Measurements from ENCODE around the gene SMYD3.

DNA sequence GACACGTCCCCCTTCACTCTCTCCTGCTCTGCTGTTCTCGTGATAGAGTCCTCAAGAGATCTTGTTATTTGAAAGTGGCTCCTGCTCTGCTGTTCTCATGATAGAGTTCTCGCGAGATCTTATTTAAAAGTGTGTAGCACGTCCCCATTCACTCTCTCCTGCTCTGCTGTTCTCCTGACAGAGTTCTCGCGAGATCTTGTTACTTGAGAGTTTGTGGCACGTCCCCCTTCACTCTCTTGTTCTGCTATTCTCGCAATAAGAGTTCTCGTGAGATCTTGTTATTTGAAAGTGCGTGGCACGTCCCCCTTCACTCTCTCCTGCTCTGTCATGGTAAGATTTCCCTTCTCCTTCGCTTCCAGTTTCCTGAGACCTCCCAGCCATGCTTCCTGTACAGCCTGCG is 47.9 kb downstream of the SMYD3 start:
- no peak for TF ChIP-seq POLR2A (IDR thresholded peaks at IDR 0.05)
- TF ChIP-seq, protein P1, sequence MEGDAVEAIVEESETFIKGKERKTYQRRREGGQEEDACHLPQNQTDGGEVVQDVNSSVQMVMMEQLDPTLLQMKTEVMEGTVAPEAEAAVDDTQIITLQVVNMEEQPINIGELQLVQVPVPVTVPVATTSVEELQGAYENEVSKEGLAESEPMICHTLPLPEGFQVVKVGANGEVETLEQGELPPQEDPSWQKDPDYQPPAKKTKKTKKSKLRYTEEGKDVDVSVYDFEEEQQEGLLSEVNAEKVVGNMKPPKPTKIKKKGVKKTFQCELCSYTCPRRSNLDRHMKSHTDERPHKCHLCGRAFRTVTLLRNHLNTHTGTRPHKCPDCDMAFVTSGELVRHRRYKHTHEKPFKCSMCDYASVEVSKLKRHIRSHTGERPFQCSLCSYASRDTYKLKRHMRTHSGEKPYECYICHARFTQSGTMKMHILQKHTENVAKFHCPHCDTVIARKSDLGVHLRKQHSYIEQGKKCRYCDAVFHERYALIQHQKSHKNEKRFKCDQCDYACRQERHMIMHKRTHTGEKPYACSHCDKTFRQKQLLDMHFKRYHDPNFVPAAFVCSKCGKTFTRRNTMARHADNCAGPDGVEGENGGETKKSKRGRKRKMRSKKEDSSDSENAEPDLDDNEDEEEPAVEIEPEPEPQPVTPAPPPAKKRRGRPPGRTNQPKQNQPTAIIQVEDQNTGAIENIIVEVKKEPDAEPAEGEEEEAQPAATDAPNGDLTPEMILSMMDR (IDR thresholded peaks at IDR 0.05): no peak
